WTC11 (cell line): ENCODE data around the gene NAXD. TPM values are rescaled to one million over a fixed set of nuclear protein-coding genes. Genes with fewer than 3 reads are reported as not detected.

Source experiments
- ATAC-seq: fragments of 200-7000 bp; cut with Tn5 transposase; 2 replicates; pipeline ENCODE4 v1.10.0; 2021; ENCODE audit warnings: mild to moderate bottlenecking, moderate library complexity
- CTCF ChIA-PET: fragments of 300-600 bp; sonication (Branson Sonifier 250); formaldehyde crosslinking; loops from one replicate; lab custom pipeline; 2021; ENCODE audit warnings: antibody characterized with exemption; lab: Charles Lee
- POLR2A ChIA-PET: fragments of 350-600 bp; sonication (Branson Sonifier 250); formaldehyde crosslinking; loops from one replicate; lab custom pipeline; 2021; ENCODE audit warnings: antibody characterized with exemption; lab: Charles Lee
- DNase-seq: peaks from one replicate; pipeline ENCODE4 v3.0.0; 2021; ENCODE audit warnings: low spot score
- H3K27ac Mint-ChIP-seq: 2 replicates; pipeline ENCODE4 v1.8.0; 2021; ENCODE audit warnings: mixed read lengths
- H3K27me3 Mint-ChIP-seq: 2 replicates; pipeline ENCODE4 v1.8.0; 2021; ENCODE audit warnings: low read depth, mild to moderate bottlenecking, moderate library complexity, mixed read lengths
- H3K36me3 Mint-ChIP-seq: 2 replicates; pipeline ENCODE4 v1.8.0; 2021; ENCODE audit warnings: mixed read lengths
- H3K4me1 Mint-ChIP-seq: 2 replicates; pipeline ENCODE4 v1.8.0; 2022; ENCODE audit warnings: mixed read lengths
- H3K4me3 Mint-ChIP-seq: 2 replicates; pipeline ENCODE4 v1.8.0; 2021; ENCODE audit warnings: mild to moderate bottlenecking, moderate library complexity, mixed read lengths
- H3K9me3 Mint-ChIP-seq: 2 replicates; pipeline ENCODE4 v1.8.0; 2021; ENCODE audit warnings: mixed read lengths
- AFF4 ChIP-seq: sonication (generic); formaldehyde crosslinking; IDR thresholded peaks from 2 replicates; pipeline ENCODE4 v1.8.1; 2023; ENCODE audit warnings: mild to moderate bottlenecking, missing genetic modification reagents, borderline replicate concordance
- AR ChIP-seq: fragments of 250-450 bp; sonication (Bioruptor Pico); IDR thresholded peaks from 2 replicates; pipeline ENCODE4 v1.9.0; 2021; ENCODE audit warnings: mild to moderate bottlenecking
- ARID4B ChIP-seq: sonication (generic); formaldehyde crosslinking; IDR thresholded peaks from 2 replicates; pipeline ENCODE4 v1.8.0; 2023; ENCODE audit warnings: missing genetic modification reagents, mild to moderate bottlenecking, borderline replicate concordance
- CREB1 ChIP-seq: sonication (generic); formaldehyde crosslinking; IDR thresholded peaks from 2 replicates; pipeline ENCODE4 v1.8.0; 2023; ENCODE audit warnings: mild to moderate bottlenecking, missing genetic modification reagents
- CTCF ChIP-seq: fragments of 200-600 bp; IDR thresholded peaks from 2 replicates; pipeline ENCODE4 v1.8.0; 2022; ENCODE audit warnings: antibody characterized with exemption
- ETV6 ChIP-seq: sonication (generic); formaldehyde crosslinking; IDR thresholded peaks from 2 replicates; pipeline ENCODE4 v1.8.1; 2022; ENCODE audit warnings: mild to moderate bottlenecking, missing genetic modification reagents
- HMGA2 ChIP-seq: fragments of 250-450 bp; sonication (Bioruptor Pico); IDR thresholded peaks from 2 replicates; pipeline ENCODE4 v1.4.0; 2021; ENCODE audit warnings: mild to moderate bottlenecking, moderate library complexity
- SMAD4 ChIP-seq: sonication (generic); formaldehyde crosslinking; IDR thresholded peaks from 2 replicates; pipeline ENCODE4 v1.8.0; 2022; ENCODE audit warnings: mild to moderate bottlenecking, missing genetic modification reagents
- TEAD1 ChIP-seq: sonication (generic); formaldehyde crosslinking; IDR thresholded peaks from 2 replicates; pipeline ENCODE4 v1.8.0; 2022; ENCODE audit warnings: mild to moderate bottlenecking, missing genetic modification reagents
- USF1 ChIP-seq: sonication (generic); formaldehyde crosslinking; IDR thresholded peaks from 2 replicates; pipeline ENCODE4 v1.8.0; 2022; ENCODE audit warnings: mild to moderate bottlenecking, missing genetic modification reagents
- ZBTB21 ChIP-seq: sonication (generic); formaldehyde crosslinking; IDR thresholded peaks from 2 replicates; pipeline ENCODE4 v1.8.1; 2023; ENCODE audit warnings: mild to moderate bottlenecking, missing genetic modification reagents, borderline replicate concordance
- ZNF263 ChIP-seq: sonication (generic); formaldehyde crosslinking; IDR thresholded peaks from 2 replicates; pipeline ENCODE4 v1.8.1; 2022; ENCODE audit warnings: low read depth, mild to moderate bottlenecking, moderate library complexity, missing genetic modification reagents
- ZNF416 ChIP-seq: fragments of 250-450 bp; sonication (Bioruptor Pico); IDR thresholded peaks from 2 replicates; pipeline ENCODE4 v1.9.0; 2021; ENCODE audit warnings: mild to moderate bottlenecking, inconsistent platforms
- total RNA-seq: library from RNA; stranded (reverse); gene quantifications from 3 replicates; pipeline ENCODE4 v1.2.3, GENCODE V29; 2021

Gene NAXD
- total RNA-seq, 1 experiment from 2014 or later = 29.3 TPM

- TF ChIP-seq AFF4 = no peak
- no peak for TF ChIP-seq USF1 (CRISPR knock-in tag)
- TF ChIP-seq SMAD4 (CRISPR knock-in tag) = no peak
- no peak for TF ChIP-seq AR (CRISPR knock-in tag)
- no peak for TF ChIP-seq ARID4B (CRISPR knock-in tag)
- no peak for TF ChIP-seq HMGA2 (CRISPR knock-in tag)
These were observed 19.2 kb downstream of the NAXD start (continued) for GRCh38 chr13:110634558-110634957.

GRCh38 chr13:110635405-110636002 is 20.2 kb downstream of the NAXD start:
- Mint-ChIP-seq H3K4me1 (no peaks in the 10 kb centered on the region), H3K27ac (no peak overlapping the region), H3K27me3 (no peaks in the 10 kb centered on the region), H3K9me3 (peaks cover 9% of the 10 kb centered on the region), H3K4me3 (no peak overlapping the region), H3K36me3 (peaks cover 59% of the 10 kb centered on the region)
- DNase-seq (no peak), ATAC-seq (no peak)
- TF ChIP-seq HMGA2 (CRISPR knock-in tag) = no peak
- CTCF ChIA-PET = no interaction called here
- POLR2A ChIA-PET = no interaction called here

- Mint-ChIP-seq H3K9me3 (peaks cover 9% of the 10 kb centered on the region), H3K27me3 (no peaks in the 10 kb centered on the region), H3K4me3 (no peak overlapping the region), H3K4me1 (no peaks in the 10 kb centered on the region), H3K36me3 (peaks cover 54% of the 10 kb centered on the region), H3K27ac (peak overlapping the region; percentile 65; the same call in 1 of the 2 replicates)
- no peak for DNase-seq
- ATAC-seq = no peak
- CTCF ChIA-PET = no interaction called here
- POLR2A ChIA-PET = no interaction called here
- TF ChIP-seq ZBTB21 (CRISPR knock-in tag) (no peak), CREB1 (CRISPR knock-in tag) (no peak), ZNF416 (no peak), AFF4 (no peak), CTCF (no peak), TEAD1 (CRISPR knock-in tag) (no peak), ETV6 (CRISPR knock-in tag) (no peak), ZNF263 (CRISPR knock-in tag) (no peak)
These were observed 20.7 kb downstream of the NAXD start for GRCh38 chr13:110636053-110636475.
